Measurements from ENCODE around the gene TRIM4.
"Not testable (repeated sequence)": the region's sequence is repeated elsewhere in the genome, so short reads cannot be mapped to it uniquely, and the experiment has no call there.

TRIM4 gene, protein sequence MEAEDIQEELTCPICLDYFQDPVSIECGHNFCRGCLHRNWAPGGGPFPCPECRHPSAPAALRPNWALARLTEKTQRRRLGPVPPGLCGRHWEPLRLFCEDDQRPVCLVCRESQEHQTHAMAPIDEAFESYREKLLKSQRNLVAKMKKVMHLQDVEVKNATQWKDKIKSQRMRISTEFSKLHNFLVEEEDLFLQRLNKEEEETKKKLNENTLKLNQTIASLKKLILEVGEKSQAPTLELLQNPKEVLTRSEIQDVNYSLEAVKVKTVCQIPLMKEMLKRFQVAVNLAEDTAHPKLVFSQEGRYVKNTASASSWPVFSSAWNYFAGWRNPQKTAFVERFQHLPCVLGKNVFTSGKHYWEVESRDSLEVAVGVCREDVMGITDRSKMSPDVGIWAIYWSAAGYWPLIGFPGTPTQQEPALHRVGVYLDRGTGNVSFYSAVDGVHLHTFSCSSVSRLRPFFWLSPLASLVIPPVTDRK

GRCh38 chr7:99918959-99919813 is at the start of gene TRIM4:
Gene TRIM4 (minus strand): TSS chr7:99919530. CDS start chr7:99919401, 129 bp downstream.
- DNase-seq (ENCODE audit: low read depth in 3 of 3) = peak; percentile 86 to 92 (median 88)

GRCh38 chr7:99958564-99959227 is 39.4 kb upstream of the TRIM4 start:
- DNase-seq (ENCODE audit: low read depth in 3 of 3) = no peak

DNA sequence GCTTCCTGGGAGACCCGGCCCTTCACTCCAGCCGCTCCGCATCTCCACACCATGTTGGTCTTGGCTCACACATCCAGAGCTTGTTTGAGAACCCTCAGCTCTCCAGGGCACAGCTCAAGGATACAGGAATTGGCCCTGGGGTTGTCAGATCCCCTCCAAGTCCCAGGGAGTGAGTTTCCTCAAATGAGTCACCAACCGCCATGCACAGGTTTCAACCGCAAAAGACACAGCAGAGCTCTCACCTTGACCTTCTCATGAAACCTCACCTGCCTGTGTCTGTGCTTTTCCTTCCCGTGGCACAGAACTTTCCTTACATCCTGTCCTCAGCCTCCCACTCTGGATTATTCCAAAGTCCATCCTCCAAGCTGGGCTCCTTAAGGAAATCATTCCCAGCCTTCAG is 35.9 kb upstream of the TRIM4 start:
- no peak for DNase-seq (ENCODE audit: low read depth in 3 of 3)

- DNase-seq (ENCODE audit: low read depth in 3 of 3) = not testable (repeated sequence)
Measured at GRCh38 chr7:99954643-99955042, 35.3 kb upstream of the TRIM4 start.

GRCh38 chr7:99953649-99954048 is 34.3 kb upstream of the TRIM4 start:
- no peak for DNase-seq (ENCODE audit: low read depth in 3 of 3)

- not testable (repeated sequence) for DNase-seq (ENCODE audit: low read depth in 3 of 3)
Measured at GRCh38 chr7:99952649-99953048, 33.3 kb upstream of the TRIM4 start.

GRCh38 chr7:99950819-99951218 is 31.5 kb upstream of the TRIM4 start:
- not testable (repeated sequence) for DNase-seq (ENCODE audit: low read depth in 3 of 3)

DNA sequence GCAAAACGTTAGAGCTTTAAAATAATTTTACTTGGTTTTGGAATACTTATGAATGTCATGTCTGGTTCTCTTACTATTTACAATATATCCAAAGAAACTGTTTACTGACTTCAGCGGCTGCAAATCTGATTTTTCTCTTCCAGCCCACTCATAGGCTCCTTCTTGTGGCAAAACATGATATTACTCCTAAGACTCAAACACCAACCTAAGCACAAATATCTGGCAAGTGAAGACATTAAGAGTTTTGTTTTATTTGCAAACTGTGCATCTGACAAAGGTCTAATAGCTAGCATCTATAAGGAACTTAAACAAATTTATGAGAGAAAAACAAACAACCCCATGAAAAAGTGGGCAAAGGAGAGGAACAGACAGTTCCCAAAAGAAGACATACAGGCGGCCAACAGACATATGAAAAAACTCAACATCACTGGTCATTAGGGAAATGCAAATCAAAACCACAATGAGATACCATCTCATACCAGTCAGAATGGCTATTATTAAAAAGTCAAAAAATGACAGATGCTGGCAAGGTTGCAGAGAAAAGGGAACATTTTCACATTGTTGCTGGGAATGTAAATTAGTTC is 30.4 kb upstream of the TRIM4 start:
- DNase-seq (ENCODE audit: low read depth in 3 of 3) = no peak

DNA sequence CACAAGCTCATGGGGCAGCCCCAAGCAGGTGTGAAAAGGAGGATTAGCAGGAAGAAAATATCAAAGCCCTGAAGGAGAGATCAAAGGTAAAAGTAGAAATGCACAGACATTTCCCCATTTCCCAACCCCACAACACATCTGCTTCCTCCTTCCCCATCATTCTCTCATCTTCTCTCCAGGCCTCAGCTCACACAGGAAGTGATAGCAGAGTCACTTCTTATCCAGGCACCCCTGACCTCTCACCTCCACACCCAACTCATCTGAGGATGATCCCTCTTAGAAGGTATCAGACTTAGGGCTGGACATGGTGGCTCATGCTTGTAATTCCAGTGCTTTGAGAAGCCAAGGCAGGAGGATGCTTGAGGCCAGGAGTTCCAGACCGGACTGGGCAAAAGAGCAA is 28.3 kb upstream of the TRIM4 start:
- no peak for DNase-seq (ENCODE audit: low read depth in 3 of 3)

GRCh38 chr7:99944497-99945070 is 25.3 kb upstream of the TRIM4 start:
- no peak for DNase-seq (ENCODE audit: low read depth in 3 of 3)

DNA sequence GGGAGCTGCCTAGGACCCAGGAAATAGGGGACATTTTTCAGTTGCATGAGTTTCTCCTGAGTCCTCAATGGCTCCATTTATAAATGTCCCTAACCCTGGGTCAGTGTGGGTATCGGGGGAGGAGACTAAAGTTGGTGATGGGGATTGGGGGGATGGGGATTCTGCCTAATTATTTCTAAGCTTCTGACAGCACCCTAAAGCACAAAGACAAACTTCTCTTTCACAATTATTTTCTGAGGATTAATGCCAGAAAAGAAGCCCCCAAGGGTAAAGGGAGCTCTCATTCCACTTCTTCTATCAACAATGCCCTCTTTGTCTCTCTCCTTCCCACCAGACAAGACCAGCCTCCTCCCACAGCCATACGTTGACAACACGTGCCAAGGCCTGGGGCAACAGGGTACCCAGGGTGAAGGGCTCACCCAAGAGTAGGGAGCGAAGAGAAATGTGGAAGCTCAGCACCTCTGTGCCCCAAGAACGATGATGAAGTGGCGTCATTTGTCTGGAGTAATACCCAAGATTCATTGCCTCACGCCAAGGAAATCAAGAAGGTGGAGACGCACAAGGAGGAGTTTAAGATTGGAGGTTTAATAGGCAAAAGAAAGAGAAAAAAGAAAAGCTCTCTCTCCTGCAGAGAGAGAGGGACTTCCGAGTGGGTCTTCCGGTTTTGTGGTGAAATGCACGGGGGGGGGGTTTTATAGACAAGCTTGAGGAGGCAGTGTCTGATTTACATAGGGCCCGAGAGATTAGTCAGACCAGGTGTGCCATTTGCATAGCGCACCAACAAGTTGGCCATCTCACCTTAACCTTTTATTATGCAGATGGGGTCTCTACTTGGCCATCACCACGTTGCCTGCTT is 24.5 kb upstream of the TRIM4 start:
- no peak for DNase-seq (ENCODE audit: low read depth in 3 of 3)

- no peak for DNase-seq (ENCODE audit: low read depth in 3 of 3)
Measured at GRCh38 chr7:99938296-99938695, 19.0 kb upstream of the TRIM4 start.

DNA sequence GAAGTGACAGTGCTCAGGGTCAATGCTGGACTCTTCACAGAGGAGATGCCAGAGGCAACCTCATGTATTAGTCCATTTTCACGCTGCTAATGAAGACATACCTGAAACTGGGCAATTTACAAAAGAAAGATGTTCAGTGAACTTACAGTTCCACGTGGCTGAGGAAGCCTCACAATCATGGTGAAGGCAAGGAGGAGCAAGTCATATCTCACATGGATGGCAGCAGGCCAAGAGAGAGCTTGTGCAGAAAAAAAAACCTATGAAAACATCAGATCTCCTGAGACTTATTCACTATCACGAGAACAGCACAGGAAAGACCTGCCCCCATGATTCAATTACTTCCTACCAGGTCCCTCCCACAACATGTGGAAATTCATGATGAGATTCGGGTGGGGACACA is 15.7 kb upstream of the TRIM4 start:
- DNase-seq (ENCODE audit: low read depth in 3 of 3) = not testable (repeated sequence)

DNA sequence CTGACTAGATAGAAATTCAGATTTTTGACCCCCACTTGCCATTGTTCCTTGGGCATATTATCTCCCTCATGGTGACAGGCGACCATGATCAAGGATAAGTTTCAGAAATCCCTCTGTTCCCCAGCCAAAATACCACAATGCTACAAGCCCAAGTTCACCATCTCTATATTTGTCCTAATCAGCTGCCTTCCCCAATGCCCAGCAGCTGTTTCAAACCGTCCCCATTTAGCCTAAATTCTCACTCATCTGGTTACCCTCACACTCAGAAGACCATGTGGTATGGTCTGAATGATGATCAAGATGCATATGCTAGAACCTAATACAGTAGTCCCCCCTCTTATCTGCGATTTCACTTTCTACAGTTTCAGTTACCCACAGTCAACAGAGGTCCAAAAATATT is 11.0 kb upstream of the TRIM4 start:
- no peak for DNase-seq (ENCODE audit: low read depth in 3 of 3)

- DNase-seq (ENCODE audit: low read depth in 3 of 3) = no peak
Measured at GRCh38 chr7:99929730-99930053, 10.4 kb upstream of the TRIM4 start.

DNA sequence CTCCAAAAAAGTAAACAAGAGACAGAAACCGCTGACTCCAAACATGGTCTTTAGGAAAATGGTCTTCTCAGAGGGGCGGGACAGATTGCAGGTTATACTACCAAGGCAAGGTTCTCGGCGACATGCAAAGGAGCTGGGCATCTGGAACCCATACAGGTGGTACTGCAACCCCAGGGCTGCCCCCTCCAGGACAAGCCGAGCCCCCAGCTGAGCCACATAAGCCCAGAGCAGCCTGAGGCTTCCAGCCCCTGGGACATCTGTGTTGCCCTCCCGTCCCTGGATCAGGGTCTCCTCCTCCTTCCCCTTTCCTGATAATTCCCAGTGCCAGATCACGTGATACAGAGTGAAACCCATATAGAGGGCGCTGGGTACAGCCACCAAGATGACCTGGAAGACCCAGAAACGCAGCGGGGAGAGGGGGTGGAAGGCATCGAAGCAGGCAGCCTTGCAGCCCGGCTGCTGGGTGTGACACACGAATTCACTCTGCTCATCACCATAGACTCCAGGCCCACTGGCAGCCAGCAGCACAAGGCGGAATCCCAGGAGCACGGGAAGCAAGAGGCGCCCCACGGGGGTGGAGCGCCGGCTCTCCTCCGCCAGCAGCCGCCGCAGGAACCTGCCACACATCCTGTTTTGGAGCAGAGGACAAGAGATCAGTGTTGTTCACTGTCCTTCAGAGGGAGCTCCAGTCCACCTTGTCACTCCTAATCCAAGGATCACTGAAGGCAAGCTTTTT is 9.8 kb upstream of the TRIM4 start, which contains the start of gene GJC3:
GJC3 (minus strand) TSS at position 627 of the 736 bp plus-strand sequence; CDS start at position 627, 0 bp downstream.
- DNase-seq (ENCODE audit: low read depth in 3 of 3) = peak in 2 of 3 experiments; percentile 11 to 44

- DNase-seq (ENCODE audit: low read depth in 3 of 3) = no peak
Measured at GRCh38 chr7:99928188-99928587, 8.9 kb upstream of the TRIM4 start.

- DNase-seq (ENCODE audit: low read depth in 3 of 3) = no peak
Measured at GRCh38 chr7:99927536-99927935, 8.2 kb upstream of the TRIM4 start.

- no peak for DNase-seq (ENCODE audit: low read depth in 3 of 3)
Measured at GRCh38 chr7:99926321-99926720, 7.0 kb upstream of the TRIM4 start.

GRCh38 chr7:99923200-99923599 is 3.9 kb upstream of the TRIM4 start:
- no peak for DNase-seq (ENCODE audit: low read depth in 3 of 3)
